GM12875 (cell line): Measurements from ENCODE around the gene POLN.
A peak's percentile ranks its signal among the peaks of the same experiment; 100 is the strongest.
"Not testable (repeated sequence)": the region's sequence is repeated elsewhere in the genome, so short reads cannot be mapped to it uniquely, and the experiment has no call there.

Source experiments
- H3K4me3 ChIP-seq: one replicate; pipeline ENCODE4 v1.5.1; 2011; ENCODE audit warnings: low read depth, low read length, control low read depth
- TF ChIP-seq, protein P1 (sequence below): IDR thresholded peaks from 2 replicates; pipeline ENCODE4 v1.5.1; 2011; ENCODE audit warnings: low read depth, mild to moderate bottlenecking, control low read depth, inconsistent platforms, low read length, moderate library complexity, borderline replicate concordance; ENCODE audit not compliant: insufficient read depth

POLN gene

GRCh38 chr4:2041239-2042130, 200.4 kb downstream of the POLN start:
- TF ChIP-seq, protein P1, sequence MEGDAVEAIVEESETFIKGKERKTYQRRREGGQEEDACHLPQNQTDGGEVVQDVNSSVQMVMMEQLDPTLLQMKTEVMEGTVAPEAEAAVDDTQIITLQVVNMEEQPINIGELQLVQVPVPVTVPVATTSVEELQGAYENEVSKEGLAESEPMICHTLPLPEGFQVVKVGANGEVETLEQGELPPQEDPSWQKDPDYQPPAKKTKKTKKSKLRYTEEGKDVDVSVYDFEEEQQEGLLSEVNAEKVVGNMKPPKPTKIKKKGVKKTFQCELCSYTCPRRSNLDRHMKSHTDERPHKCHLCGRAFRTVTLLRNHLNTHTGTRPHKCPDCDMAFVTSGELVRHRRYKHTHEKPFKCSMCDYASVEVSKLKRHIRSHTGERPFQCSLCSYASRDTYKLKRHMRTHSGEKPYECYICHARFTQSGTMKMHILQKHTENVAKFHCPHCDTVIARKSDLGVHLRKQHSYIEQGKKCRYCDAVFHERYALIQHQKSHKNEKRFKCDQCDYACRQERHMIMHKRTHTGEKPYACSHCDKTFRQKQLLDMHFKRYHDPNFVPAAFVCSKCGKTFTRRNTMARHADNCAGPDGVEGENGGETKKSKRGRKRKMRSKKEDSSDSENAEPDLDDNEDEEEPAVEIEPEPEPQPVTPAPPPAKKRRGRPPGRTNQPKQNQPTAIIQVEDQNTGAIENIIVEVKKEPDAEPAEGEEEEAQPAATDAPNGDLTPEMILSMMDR = no peak
- peak overlapping the region; percentile 66 for H3K4me3 ChIP-seq

- peak overlapping the region; percentile 66 for H3K4me3 ChIP-seq
- TF ChIP-seq, protein P1 = no peak
These were observed 201.3 kb downstream of the POLN start for GRCh38 chr4:2040391-2041238.

DNA sequence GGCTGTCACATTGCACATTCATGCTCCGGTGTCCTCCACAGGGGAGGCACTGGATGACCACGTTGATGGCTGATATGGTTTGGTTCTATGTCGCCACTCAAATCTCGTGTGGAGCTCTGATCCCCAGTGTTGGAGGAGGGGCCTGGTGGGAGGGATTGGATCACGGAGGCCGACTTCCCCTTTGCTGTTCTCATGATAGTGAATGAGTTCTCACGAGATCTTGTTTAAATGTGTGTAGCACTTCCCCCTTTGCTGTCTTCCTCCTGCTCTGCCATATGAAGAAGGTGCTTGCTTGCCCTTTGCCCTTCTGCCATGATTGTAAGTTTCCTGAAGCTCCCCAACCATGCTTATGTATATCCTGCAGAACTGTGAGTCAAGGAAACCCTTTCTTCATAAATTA, 205.1 kb downstream of the POLN start:
- TF ChIP-seq, protein P1 = no peak
- no peak overlapping the region for H3K4me3 ChIP-seq

- TF ChIP-seq, protein P1 = no peak
- H3K4me3 ChIP-seq = no peak overlapping the region
These were observed 205.6 kb downstream of the POLN start for GRCh38 chr4:2036327-2036726.

GRCh38 chr4:2031161-2031560, 210.8 kb downstream of the POLN start:
- not testable (repeated sequence) for H3K4me3 ChIP-seq

DNA sequence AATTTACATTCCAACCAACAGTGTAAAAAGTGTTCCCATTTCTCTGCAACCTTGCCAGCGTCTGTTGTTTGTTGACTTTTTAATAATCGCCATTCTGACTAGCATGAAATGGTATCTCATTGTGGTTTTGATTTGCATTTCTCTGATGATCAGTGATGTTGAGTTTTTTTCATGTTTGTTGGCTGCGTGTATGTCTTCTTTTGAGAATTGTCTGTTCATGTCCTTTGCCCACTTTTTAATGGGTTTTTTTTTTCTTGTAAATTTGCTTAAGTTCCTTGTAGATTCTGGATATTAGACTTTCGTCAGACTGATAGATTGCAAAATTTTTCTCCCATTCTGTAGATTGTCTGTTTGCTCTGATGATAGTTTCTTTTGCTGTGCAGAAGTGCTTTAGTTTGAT, 214.8 kb downstream of the POLN start:
- H3K4me3 ChIP-seq = not testable (repeated sequence)

GRCh38 chr4:2025817-2026216, 216.1 kb downstream of the POLN start:
- TF ChIP-seq, protein P1 = no peak
- no peak overlapping the region for H3K4me3 ChIP-seq

GRCh38 chr4:2024683-2025082, 217.2 kb downstream of the POLN start:
- TF ChIP-seq, protein P1 = no peak
- H3K4me3 ChIP-seq = no peak overlapping the region
